ENCODE measurements around the gene UBR3. TPM values are rescaled to one million over a fixed set of nuclear protein-coding genes. Genes with fewer than 3 reads are reported as not detected.
A peak's percentile ranks its signal among the peaks of the same experiment; 100 is the strongest.

UBR3 gene
- total RNA-seq, 1 donor from 2014 or later: 109 TPM

- DNase-seq (ENCODE audit: low read depth in 2 of 2): no peak
Measured at GRCh38 chr2:170002096-170002495, 174.8 kb downstream of the UBR3 start.

GRCh38 chr2:170005702-170006101 lies 178.4 kb downstream of the UBR3 start:
- peak in 1 of 2 donors; percentile 13 for DNase-seq (ENCODE audit: low read depth in 2 of 2)

- peak; percentile 82 to 88 for DNase-seq (ENCODE audit: low read depth in 2 of 2)
Measured at GRCh38 chr2:170006587-170007325, 179.5 kb downstream of the UBR3 start.

GRCh38 chr2:170009209-170009608 lies 182.0 kb downstream of the UBR3 start:
- no peak for DNase-seq (ENCODE audit: low read depth in 2 of 2)

DNA sequence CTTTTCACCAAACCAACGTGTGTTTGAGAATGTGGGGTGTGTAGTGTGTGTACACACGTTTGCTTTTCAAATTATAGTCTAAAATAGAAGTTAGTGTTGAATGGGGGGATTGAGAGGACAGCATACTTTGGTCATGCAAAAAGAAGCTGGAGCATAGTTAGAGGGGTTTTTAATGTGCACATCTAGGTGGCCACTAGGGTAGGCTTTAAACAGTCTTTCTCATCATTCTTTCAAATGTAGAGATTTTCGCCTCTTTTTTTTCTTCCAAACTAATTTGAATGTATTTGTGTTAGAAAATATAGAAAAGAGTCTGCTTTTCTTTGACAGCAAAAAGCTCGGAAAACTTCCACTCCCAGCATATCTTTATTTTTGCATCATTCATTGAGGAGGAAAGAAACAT lies 185.5 kb downstream of the UBR3 start:
- no peak for DNase-seq (ENCODE audit: low read depth in 2 of 2)

- peak; percentile 25 to 84 for DNase-seq (ENCODE audit: low read depth in 2 of 2)
Measured at GRCh38 chr2:170013802-170014551, 186.7 kb downstream of the UBR3 start.

DNA sequence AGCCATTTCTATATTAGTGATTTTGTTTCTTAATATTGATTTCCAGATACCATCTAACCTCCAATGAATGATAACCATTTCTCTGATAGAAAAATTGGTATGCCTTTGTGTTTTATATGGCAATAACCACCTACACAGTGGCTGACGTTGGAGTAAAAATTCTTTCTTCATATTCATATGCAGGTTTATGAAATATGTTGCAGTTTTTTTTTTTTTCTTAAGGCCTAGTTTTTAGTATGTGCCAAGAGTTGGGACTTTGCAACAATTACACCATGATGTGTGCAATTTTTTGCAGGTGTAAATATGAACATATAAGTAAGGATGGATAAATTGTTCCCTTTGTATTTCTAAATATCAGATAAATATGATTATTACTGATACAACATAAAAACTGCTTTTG lies 187.5 kb downstream of the UBR3 start:
- DNase-seq (ENCODE audit: low read depth in 2 of 2): no peak

DNA sequence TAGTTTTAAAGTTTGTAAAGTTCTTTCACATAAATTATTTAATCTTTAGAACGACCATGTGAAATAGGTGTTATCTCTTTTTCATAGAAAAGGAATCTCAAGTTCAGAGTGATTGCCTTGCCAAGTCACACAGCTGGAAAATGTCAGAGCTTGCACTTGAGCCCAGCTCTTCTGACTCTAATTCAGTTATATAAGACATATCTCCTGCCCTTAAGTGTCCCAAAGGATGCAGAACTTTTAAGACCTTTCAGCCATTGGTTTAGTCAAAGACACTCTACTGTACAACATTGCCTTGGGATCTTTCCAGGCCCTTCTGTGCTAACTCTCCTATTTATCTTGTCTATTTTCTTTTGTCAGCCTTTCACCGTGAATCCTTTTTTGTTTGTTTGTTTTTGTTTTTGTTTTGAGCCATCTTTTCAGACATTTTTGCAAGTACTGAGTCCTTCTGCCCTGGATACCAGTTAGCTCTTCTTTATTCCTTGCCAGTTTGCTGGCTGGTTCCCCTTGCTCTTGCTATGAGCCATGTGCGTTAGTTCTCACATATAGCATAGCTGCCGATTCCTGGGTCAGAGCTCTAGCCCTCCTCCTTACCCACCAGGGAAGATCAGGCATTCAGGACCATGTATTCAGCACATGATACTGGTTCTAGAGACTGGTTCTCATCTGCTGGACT lies 190.7 kb downstream of the UBR3 start:
- DNase-seq (ENCODE audit: low read depth in 2 of 2): no peak

GRCh38 chr2:170019060-170019805 lies 192.0 kb downstream of the UBR3 start:
- DNase-seq (ENCODE audit: low read depth in 2 of 2): no peak

DNA sequence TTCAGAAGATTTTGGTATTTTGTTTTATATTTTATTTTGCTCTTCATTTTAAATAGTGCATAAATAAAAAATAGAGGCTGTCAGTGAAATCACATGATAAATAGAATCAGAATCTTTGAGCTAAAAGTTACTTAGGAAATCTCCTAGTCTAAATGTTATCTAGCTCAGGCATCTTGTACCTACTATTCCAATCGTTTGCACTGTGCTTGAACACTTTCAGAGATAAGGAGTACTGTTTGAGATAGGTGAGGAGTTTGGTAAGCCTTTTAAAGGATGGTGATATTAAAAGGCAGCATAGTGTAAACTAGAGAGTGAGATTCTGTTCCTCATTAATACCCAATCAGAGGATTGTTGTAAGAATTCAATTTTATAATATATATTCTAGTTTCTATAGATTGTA lies 193.5 kb downstream of the UBR3 start:
- DNase-seq (ENCODE audit: low read depth in 2 of 2): no peak

- DNase-seq (ENCODE audit: low read depth in 2 of 2): peak in 1 of 2 donors; percentile 36
Measured at GRCh38 chr2:170022692-170023091, 195.4 kb downstream of the UBR3 start.

DNA sequence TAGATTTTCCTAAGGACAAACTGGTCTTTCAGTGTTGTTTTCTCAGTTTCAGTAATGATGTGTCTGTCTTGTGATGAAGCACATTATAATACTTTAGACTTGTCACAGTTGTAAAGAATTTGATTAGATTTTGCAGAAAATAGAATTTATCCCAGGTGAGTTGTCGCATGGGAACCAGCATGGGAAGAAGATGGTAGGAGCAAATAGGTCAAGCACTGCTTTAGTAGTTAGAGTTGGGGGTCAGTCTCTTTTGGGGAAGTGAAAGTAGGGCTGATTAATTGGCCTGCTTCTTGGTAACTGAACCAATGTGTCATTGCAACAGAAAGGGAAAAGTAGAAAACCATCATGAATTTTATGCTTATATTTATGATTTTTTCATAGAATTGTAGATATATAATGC lies 197.5 kb downstream of the UBR3 start:
- DNase-seq (ENCODE audit: low read depth in 2 of 2): no peak

GRCh38 chr2:170025223-170025622 lies 198.0 kb downstream of the UBR3 start:
- no peak for DNase-seq (ENCODE audit: low read depth in 2 of 2)

GRCh38 chr2:170026361-170026760 lies 199.1 kb downstream of the UBR3 start:
- DNase-seq (ENCODE audit: low read depth in 2 of 2): peak; percentile 45 to 51

DNA sequence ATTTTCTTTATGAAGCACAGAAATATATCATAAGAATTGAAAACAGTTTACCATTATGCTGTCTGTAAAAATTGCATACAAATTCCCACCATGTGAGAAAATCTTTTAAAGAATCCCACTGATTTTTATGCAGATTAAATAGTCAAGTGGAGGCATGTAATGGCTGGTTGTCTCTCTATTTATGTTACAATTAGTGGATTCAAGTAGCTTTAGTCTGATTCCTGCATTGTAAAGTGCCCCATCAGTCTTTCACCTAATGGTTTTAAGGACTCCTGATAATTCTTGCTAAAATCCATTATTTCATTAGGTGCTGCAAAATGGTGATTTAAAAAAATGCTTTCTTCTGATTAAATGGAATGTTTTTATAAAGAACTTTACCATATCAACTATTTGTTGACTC lies 202.3 kb downstream of the UBR3 start:
- DNase-seq (ENCODE audit: low read depth in 2 of 2): no peak

- DNase-seq (ENCODE audit: low read depth in 2 of 2): no peak
Measured at GRCh38 chr2:170030040-170030439, 202.8 kb downstream of the UBR3 start.

GRCh38 chr2:170031288-170031687 lies 204.0 kb downstream of the UBR3 start:
- no peak for DNase-seq (ENCODE audit: low read depth in 2 of 2)

DNA sequence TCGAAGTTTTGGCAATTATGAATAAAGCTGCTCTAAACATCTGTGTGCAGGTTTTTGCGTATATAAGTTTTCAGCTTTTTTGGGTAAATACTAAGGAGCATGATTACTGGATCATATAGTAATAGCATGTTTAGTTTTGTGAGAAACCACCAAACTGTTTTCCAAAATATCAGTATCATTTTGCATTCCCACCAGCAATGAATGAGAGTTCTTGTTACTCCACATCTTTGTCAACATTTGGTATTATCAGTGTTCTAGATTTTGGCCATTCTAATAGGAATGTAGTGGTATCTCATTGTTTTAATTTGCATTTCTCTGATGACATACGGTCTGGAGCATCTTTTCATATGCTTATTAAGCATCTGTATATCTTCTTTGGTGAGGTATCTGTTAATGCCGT lies 207.3 kb downstream of the UBR3 start:
- DNase-seq (ENCODE audit: low read depth in 2 of 2): no peak

- no peak for DNase-seq (ENCODE audit: low read depth in 2 of 2)
Measured at GRCh38 chr2:170038734-170039133, 211.5 kb downstream of the UBR3 start.

- no peak for DNase-seq (ENCODE audit: low read depth in 2 of 2)
Measured at GRCh38 chr2:170039401-170040172, 212.3 kb downstream of the UBR3 start.
